ENCODE measurements around the gene CCDC7.
"Not testable (repeated sequence)": the region's sequence is repeated elsewhere in the genome, so short reads cannot be mapped to it uniquely, and the experiment has no call there.

Gene CCDC7

DNA sequence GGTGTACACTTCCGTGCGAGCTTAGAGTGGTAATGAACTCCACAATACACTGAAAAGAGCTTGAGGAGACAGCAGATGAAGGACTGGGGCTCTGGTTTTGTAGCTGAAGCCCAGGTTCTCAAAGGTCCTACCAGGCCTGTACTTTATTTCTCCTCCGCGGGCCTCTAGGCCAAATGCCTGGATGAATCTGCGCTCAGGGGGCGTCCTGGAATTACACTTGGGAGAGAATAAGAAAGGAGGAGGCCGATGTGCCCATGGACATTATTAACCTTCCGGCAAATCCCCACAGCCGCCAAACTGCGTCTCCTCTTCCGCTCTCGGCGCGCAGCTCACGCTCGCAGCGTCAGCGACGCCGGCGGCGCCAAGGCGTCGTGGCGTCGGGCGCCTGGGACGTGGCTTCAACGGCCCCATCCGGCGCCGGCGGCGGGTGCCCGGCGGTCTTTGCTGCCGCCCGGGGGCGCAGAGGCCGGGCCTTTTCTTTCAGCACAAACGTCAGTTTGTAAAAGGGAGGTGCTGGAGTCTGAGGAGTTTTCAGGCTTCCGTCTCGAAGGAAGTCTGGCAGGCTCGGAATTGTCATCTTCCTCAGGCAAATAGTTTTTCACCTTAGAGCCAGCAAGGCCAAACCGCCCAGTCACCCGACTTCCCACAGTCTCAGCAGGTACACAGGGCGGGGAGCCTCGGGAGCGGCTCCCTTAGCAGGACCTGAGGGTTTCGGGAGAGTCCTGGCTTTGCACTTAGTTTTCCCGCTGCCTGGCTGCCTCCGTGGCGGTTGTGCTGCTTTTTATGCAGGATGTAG, at the start of gene CCDC7:
Gene CCDC7, plus strand, starts transcription at position 401 of the 796 bp plus-strand sequence. CDS start 5,503 bp downstream, outside the sequence.
- DNase-seq = peak; percentile 84

DNA sequence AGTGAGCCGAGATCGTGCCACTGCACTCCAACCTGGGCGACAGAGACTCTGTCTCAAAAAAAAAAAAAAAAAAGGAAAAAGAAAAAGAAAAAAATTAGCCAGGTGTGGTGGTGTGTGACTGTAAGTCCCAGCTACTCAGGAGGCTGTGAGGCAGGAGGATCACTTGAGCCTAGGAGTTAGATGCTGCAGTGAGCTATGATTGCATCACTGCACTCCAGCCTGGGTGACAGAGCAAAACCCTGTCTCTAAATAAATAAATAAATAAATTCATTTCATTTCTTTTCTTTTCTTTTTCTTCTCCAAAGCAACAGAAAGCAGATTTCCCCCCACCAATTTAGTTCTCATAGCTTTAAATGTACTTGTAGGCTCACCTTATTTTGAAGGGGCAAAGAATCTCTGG, 48.8 kb upstream of the CCDC7 start:
- not testable (repeated sequence) for DNase-seq

DNA sequence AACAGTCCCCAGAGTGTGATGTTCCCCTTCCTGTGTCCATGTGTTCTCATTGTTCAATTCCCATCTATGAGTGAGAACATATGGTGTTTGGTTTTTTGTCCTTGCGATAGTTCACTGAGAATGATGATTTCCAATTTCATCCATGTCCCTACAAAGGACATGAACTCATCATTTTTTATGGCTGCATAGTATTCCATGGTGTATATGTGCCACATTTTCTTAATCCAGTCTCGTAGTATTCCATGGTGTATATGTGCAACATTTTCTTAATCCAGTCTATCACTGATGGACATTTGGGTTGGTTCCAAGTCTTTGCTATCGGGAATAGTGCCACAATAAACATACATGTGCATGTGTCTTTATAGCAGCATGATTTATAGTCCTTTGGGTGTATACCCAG, 46.2 kb upstream of the CCDC7 start:
- DNase-seq = not testable (repeated sequence)

DNA sequence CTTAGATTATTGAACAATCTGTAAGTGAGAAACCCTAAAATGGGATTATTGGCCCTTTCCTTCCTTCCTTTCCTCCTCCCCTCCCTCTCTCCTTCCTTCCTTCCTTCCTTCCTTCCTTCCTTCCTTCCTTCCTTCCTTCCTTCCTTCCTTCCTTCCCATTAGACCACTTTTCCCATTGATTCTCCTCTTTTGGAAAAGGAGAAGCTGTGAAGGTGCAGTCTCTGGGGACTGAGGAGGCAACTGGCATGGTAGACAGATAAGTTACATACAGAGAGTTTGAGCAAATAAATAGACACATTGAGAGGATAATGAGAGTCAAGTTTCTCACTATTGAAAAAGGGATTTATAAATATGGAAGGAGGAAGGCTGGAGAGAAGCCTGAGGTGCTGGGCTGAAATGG, 45.0 kb upstream of the CCDC7 start:
- no peak for DNase-seq

DNA sequence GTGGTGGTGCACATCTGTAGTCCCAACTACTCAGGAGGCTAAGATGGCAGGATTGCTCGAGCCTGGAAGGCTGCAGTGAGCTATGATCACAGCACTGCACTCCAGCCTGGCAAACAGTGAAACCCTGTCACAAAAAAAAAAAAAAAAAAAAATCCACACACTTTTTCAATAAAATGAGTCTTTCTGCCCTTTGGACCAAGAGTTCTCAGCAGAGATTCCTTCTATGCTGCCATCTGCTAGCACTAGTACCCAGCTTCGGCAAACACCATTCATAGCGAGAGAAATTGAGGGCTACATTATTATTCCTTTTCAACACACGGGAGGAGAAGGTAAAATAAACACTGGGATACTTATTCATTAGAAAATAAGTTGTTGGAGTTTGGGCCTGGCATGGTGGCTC, 43.4 kb upstream of the CCDC7 start:
- DNase-seq = no peak

DNA sequence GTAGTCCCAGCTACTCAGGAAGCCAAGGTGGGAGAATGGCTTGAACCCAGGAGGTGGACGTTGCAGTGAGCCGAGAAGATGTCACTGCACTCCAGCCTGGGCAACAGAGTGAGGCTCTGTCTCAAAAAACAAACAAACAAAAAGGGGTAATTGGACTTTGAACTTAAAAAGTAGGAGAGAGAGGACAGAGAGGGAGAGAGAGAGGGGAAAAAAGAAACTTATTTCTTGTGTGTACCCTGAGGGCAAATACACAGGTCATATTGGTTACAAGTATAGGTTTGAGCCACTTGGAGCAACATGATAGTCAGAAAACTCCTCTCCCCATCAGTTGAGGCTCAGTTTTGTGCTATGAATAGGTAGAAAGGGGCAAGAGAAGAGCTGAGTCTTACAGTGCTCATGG, 42.8 kb upstream of the CCDC7 start:
- DNase-seq = no peak

DNA sequence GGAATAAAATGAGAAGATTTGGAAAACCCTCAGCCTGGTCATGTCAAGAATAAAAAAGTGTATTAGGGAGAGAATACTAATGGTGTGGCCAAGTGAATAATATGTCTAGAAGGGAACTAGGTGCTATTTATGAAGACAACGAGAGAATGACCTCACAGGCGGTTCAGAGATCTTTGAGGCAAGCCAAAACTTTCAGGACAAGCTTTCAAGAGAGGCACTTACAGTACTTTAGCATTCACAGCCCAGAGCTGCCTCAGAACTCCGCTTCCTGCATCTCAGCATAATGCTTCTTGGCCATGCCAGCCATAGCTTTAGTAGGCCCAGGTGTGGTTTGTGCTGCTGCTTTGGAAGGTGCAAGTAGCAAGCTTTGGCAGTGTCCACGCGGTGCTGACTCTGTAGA, 37.2 kb upstream of the CCDC7 start:
- DNase-seq = no peak

DNA sequence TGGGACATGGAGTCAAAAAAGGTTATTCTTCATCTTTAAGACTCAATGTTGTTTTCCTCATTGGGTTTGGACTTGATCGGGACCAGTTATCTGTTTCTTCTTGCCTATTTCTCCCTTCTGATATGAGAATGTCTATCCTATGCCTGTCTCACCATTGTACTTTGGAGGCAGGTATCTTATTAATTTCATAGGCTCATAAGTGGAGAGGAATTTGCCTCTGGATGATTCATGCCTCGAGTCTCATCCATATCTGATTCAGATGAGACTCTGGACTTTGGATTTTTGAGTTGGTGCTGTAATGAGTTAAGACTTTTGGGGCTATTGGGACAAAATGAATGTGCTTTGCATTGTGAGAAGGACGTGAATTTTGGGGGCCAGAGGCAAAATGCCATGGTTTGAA, 36.2 kb upstream of the CCDC7 start:
- no peak for DNase-seq

DNA sequence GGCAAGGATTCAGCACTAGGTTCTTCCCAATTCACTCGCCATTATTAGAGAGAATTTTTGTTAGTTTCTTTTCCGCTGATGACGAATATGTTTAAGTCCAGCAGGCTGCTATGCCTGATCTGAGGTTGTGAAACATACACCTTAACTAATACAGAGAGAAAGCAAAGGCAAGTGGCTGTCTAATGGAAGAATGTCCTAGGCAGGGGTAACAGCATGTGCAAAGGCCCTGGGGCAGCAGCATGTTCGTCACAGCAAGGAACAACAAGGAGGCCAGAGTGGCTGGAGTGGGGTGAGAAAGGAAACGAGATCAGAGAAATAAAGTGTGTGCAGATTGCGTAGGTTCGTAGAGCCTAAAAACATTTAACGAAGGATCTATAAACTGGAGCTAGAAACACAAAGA, 35.4 kb upstream of the CCDC7 start:
- DNase-seq = no peak

DNA sequence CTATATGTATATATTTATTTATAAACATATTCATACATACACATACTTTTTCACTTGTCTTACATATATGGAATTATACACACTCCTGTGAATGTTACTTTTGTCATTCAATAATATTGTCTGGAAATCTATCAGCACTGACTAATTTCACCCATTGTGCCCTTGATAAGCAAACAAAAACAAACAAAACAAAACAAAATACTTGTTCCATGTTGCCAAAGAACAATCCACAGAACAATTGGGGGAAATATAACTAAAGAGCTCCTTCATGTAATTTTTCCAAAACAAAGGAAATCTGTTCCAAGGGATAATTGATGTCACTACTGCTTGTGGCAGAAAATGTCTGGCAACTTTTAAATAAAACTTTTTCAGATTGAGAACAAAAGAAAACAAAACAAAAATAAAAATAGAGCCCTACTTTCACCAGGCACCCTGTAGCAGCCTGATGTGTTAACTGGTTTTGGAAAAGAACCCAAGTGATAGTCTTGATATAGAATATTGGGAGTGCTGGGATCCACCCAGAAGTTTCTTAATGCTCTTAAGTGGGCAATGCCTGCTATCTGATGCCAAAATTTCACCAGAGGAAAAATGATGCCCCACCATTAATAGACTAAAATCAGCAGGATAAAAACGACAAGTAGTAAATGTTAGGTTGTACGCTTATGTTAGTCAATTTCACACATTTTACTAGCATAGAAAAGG, 34.0 kb upstream of the CCDC7 start:
- no peak for DNase-seq

DNA sequence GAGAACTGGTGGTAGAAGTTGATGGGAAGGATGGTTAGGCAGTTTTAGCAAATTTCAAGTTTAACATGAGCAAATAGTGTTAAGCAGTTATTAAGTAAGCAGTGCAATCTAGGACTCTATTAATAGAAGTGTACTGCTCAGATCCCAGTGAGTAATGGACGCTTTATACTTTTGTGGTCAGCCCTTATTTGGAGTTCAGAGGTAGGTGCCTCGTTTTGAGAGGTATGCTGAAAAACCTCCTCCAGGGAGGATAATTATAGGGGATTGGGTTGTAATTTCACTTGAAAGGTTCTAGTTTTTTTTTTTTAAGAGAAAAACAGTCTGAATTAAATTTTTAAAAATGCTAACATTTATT, 33.5 kb upstream of the CCDC7 start:
- no peak for DNase-seq

DNA sequence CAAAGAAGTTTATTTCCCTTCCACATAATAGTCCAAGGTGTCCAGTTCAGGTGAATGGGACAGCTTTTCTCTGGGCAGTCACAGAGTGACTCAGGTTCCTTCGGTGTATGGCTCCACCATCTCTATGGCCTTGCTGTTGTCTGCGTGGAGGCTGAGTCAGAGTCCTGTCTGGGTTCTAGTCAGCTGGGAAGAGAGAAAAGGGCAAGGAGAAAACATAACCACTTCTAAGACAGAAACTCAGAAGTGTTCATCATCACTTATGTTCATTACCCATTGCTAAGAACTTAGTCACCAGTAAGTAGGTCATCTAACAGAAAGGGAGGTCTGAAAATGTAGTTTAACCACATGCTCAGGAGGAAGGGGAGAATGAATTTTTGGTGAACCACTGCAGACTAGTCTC, 32.4 kb upstream of the CCDC7 start:
- peak; percentile 2 for DNase-seq

DNA sequence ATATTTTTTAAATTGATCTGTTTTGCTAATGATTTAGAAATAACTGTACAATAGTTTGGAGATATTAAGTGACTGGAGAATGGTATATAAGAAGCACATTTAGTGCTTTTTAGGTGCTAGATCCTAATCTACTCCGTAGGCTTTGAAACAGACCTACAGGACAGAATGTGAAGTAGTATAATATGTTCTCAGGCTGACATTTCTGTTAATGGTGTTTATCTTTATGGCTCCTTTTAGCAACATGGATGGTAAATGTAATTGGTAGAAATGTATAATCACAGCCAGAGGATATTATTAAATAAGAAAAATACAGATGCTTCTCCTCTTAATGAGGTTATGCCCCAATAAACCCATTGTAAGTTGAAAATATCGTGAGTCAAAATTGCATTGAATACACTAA, 30.6 kb upstream of the CCDC7 start:
- no peak for DNase-seq

DNA sequence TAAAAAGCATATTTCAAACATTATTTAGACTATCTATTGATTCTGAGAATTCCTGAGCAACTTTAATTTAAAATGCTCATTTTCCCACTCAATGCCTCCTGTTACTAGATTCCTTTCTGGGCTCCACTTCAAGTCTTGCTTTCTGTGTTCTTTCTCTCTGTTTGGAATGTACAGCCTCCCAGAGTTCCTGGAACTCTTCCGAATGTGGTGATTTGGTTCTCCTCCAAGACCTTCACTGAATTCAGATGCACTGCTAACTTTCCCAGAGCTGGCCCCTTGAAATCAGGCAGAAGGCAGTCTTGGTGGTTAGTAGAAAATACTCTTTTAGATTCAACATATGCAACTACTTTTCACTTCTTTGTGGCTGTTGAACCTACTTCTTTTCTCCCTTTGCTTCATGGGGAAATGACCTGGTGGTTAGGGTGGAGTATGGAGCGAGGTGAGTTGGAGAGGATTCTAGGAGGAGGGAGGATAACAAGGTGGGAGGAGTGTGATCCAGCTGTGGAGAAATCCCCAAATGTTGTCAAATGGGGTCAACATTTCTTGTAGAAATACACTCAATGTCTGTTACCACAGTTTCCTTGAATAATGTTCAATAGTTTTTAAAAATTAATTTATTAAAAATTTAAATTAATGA, 27.9 kb upstream of the CCDC7 start:
- DNase-seq = no peak

DNA sequence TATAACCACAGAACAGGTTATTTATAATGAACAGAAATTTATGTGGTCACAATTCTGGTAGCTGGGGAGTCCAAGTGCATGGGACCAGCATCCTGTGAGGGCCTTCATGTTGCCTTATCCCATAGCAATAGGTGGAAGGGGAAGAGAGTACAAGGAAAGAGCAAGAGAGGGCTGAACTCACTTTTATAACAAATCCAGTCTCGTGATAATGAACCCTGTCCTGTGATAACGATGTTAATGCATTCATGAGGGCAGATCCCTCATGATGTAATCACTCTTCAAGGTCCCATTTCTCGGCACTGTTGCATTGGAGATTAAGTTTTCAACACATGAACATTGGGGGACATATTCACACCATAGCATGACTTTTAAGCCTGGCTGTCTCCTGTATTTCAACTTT, 27.4 kb upstream of the CCDC7 start:
- DNase-seq = no peak

DNA sequence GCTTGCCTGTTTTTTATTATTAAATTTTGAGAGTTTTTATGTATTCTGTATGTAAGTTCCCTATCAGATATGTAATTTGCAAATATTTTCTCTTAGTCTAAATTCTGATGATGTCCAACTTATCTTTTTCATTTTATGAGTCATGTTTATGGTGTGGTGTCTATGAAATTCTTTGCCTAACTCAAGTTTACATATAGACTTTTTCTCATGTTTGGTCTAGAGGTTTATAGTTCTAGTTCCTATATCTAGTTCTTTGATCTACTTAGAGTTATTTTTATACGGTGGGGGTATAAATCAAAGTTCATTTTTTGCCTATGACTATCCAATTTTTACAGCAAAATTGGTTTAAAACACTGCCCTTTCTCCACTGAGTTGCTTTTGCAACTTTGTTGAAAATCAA, 26.3 kb upstream of the CCDC7 start:
- DNase-seq = no peak

DNA sequence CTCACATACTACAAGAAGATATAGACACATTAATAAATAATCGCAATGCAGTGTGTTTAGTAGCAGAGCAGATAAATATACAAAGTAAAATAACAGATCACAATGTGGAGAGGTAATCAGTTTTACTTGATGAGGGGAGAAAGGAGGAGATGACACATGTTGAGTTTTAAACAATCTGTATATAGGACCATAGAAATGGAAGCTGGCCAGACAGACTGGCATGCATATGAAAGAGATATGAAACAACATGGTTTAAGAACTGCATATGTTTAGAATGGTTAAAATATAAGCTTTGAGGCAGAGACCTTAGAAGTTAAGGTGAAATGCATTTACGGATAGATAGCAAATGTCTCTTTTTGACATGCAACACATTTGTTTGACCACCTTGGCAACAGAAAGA, 19.8 kb upstream of the CCDC7 start:
- DNase-seq = no peak

DNA sequence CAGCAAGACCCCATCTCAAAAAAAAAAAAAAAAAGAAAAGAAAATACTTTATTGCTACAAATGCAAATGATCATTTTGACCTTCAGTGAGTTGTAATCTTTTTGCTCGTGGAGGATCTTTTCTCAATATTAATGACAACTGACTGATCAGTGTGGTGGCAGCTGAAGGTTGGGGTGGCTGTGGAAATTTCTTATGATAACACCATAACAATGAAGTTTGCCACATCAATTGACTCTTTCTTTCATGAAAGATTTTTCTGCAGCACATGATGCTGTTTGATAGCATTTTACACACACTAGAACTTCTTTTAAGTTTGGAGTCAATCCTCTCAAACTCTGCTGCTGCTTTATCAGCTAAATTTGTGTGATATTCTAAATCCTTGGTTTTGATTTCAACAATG, 12.4 kb upstream of the CCDC7 start:
- no peak for DNase-seq

DNA sequence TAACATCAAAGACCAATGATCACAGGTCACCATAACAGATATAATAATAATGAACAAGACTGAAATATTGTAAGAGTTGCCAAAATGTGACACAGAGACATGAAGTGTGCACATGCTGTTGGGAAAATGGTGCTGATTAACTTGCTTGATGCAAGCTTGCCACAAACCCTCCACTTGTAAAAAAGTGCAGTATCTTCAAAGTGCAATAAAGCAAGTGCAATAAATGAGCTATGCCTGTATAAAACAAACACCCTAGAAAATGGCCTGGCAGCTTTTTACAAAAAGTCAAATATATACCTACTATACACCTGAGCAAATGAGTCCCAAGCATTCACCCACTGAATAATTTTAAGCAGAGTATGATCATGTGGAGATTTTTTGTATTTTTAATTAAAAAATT, 9.7 kb upstream of the CCDC7 start:
- no peak for DNase-seq

DNA sequence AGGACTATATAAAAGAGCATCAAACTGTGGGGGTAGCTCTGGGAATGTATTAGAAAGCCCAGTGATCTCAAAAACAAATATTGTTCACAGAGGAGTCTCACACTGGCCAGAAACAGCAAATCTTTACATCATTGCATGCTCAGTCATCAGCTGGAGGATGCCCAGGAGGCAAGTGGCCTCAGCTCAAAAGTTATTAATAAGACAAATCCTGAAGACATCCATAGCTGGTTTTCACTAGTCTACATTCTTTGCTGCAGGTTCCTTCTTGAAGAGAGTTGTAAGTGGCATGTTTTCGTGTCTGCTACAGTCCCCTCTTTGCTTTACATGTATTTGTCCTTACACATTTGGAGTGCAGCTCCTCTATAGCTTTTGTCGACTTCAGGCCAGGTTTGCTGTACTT, 8.6 kb upstream of the CCDC7 start:
- DNase-seq = no peak

DNA sequence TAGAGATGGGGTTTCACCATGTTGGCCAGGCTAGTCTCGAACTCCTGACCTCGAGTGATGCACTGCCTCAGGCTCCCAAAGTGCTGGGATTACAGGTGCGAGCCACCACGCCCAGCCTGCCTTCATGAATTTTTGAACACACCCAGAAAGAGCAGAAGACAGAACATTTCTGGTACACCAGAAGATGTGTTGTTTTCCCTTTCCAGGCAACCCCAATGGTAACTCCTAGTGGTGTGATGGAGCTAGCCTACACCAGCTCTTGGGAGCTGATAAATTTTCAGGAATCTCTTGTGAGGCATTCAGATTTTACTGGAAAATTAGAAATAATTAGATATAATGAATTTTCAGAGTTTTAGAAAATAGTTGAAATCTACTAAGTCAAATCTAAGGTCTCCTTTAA, 904 bp upstream of the CCDC7 start:
- DNase-seq = no peak

DNA sequence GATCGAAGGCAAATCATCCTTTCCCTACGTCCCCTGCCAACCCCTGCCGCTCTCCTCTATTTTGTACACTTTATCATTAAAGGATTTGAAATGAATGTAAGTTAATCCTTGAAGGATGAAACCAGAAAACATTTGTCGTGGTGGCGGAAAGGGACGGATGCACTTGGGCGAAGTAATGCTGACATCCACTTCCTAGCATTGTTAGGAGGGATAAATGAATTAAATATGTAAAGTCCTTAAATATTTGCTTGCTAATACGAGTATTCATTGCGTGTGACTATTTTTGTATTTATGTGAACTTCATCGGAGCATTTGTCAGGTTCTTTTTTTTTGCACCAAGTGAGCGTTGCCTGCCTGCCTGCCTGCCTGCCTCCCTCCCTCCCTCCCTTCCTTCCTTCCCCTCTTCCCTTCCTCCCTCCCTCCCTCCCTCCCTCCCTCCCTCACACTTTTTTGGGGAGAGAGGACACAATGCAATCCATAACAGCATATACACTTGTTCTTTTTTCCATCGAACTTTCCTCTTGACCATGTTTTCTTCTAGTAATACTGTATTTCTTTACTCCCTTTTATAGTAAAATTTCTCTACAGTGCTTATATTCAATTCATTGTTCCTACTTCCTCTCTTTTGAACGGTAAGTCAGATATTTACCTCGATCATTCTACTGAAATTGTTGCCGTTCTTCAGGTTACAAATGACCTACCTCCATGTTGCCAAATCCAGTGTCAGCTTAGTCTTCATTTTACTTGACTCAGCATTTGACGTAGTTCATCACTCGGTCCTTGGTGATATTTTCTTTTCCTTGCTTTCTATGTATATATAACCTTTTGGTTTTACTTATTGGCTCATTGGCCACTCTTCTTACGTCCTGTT, 831 bp downstream of the CCDC7 start:
- DNase-seq = no peak

DNA sequence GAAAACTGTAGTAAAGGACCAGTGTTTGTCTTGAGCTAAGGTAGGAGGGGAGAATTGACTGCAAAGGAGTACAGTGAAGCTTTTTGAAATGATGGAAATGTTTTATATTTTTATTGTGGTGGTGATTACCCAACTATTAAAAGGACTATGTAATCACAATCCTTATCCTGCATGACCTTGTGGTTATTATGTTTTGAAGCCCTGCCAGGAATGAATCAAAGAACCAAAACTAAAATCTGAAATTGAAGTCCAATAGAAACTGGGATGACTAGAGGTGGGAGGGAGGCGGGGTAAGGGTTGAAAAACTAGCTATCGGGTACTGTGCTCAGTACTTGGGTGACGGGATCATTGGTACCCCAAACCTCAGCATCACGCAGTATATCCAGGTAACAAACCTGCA, 8.2 kb downstream of the CCDC7 start:
- DNase-seq = no peak

Measured in activated CD4-positive, alpha-beta T cell treated with anti-CD3 and anti-CD28 coated beads, Interleukin-2, amount 50 U/mL, for 1 hour (primary cell).